CD8-positive, alpha-beta memory T cell (primary cell): ENCODE data around the gene C21orf58. TPM values are rescaled to one million over a fixed set of nuclear protein-coding genes. Genes with fewer than 3 reads are reported as not detected.

ENCODE experiments used
- CTCF ChIA-PET: fragments of 350-600 bp; sonication (Branson Sonifier 250); formaldehyde crosslinking; loops from one replicate; lab custom pipeline; 2021; ENCODE audit warnings: antibody characterized with exemption; lab: Charles Lee
- POLR2A ChIA-PET: fragments of 350-600 bp; sonication (Branson Sonifier 250); formaldehyde crosslinking; loops from one replicate; lab custom pipeline; 2021; ENCODE audit warnings: antibody characterized with exemption; lab: Charles Lee
- DNase-seq, 5 donors: peaks; one replicate each; pipeline versions ENCODE4 v3.0.0 to v3.0.0-alpha.2; 2020 to 2022; ENCODE audit warnings: mixed read lengths in 1 of 5
- H3K27ac ChIP-seq: one replicate; pipeline ENCODE4 v1.7.0; 2013; ENCODE audit warnings: low read depth, mild to moderate bottlenecking, low read length, moderate library complexity
- H3K27me3 ChIP-seq: 2 replicates; pipeline ENCODE4 v1.7.0; 2013; ENCODE audit warnings: low read length, mild to moderate bottlenecking; ENCODE audit not compliant: insufficient read depth, poor library complexity, severe bottlenecking
- H3K36me3 ChIP-seq: 2 replicates; pipeline ENCODE4 v1.7.0; 2013; ENCODE audit warnings: mild to moderate bottlenecking, low read length, moderate library complexity; ENCODE audit not compliant: insufficient read depth
- H3K4me1 ChIP-seq: 2 replicates; pipeline ENCODE4 v1.7.0; 2013; ENCODE audit warnings: mild to moderate bottlenecking, low read length, moderate library complexity; ENCODE audit not compliant: insufficient read depth
- H3K4me3 ChIP-seq: 2 replicates; pipeline ENCODE4 v1.7.0; 2013; ENCODE audit warnings: mild to moderate bottlenecking, low read length
- H3K9me3 ChIP-seq: 2 replicates; pipeline ENCODE4 v1.7.0; 2013; ENCODE audit warnings: mild to moderate bottlenecking, low read length
- H3K27ac Mint-ChIP-seq, 8 donors: one replicate each; pipeline ENCODE4 v1.8.0; 2020 to 2021; ENCODE audit warnings: mixed read lengths in 8 of 8, mild to moderate bottlenecking in 6 of 8, inconsistent platforms in 3 of 8, moderate library complexity in 3 of 8
- H3K27me3 Mint-ChIP-seq, 2 donors: one replicate each; pipeline ENCODE4 v1.8.0; 2020 to 2021; ENCODE audit warnings: mixed read lengths in 2 of 2, mild to moderate bottlenecking in 1 of 2, moderate library complexity in 1 of 2
- H3K36me3 Mint-ChIP-seq, 3 donors: one replicate each; pipeline ENCODE4 v1.8.0; 2020 to 2021; ENCODE audit warnings: mixed read lengths in 3 of 3, inconsistent platforms in 1 of 3, mild to moderate bottlenecking in 1 of 3
- H3K4me1 Mint-ChIP-seq, 3 donors: one replicate each; pipeline ENCODE4 v1.8.0; 2020 to 2021; ENCODE audit warnings: mixed read lengths in 3 of 3, inconsistent platforms in 1 of 3, mild to moderate bottlenecking in 1 of 3
- H3K4me3 Mint-ChIP-seq, 7 donors: one replicate each; pipeline ENCODE4 v1.8.0; 2020 to 2021; ENCODE audit warnings: mixed read lengths in 7 of 7, mild to moderate bottlenecking in 6 of 7, moderate library complexity in 4 of 7, inconsistent platforms in 2 of 7
- H3K9me3 Mint-ChIP-seq, 5 donors: one replicate each; pipeline ENCODE4 v1.8.0; 2020 to 2022; ENCODE audit warnings: mixed read lengths in 5 of 5, mild to moderate bottlenecking in 3 of 5, moderate library complexity in 2 of 5, inconsistent platforms in 1 of 5
- polyA plus RNA-seq: library from polyadenylated mRNA; unstranded; fragments of 300-500 nt; fragmentation: Illumina TruSeq; gene quantifications from one replicate; pipeline ENCODE4 v1.2.3, GENCODE V29; 2021
- total RNA-seq, 2 experiments: library from RNA; stranded (reverse); gene quantifications; one replicate each; pipeline ENCODE4 v1.2.3, GENCODE V29; 2021

C21orf58 gene
- total and polyA plus RNA-seq, 3 experiments from 2014 or later: 0.62 to 14.5 (median 13.4) TPM

- Mint-ChIP-seq H3K27me3 (no peaks in the 10 kb centered on the region), H3K4me1 (peaks cover 7 to 14% (median 12%) of the 10 kb centered on the region in 3 donors), H3K36me3 (peaks cover 3 to 82% (median 17%) of the 10 kb centered on the region in 3 donors), H3K4me3 (no peak overlapping the region), H3K27ac (no peak overlapping the region), H3K9me3 (no peaks in the 10 kb centered on the region)
- Histone ChIP-seq H3K27me3 (no peaks in the 10 kb centered on the region), H3K27ac (no peak overlapping the region), H3K36me3 (peaks cover 30% of the 10 kb centered on the region), H3K4me3 (no peak overlapping the region), H3K9me3 (no peaks in the 10 kb centered on the region), H3K4me1 (no peaks in the 10 kb centered on the region)
- ChIA-PET CTCF (no interaction called here), POLR2A (no interaction called here)
- DNase-seq: no peak
These were observed 22.2 kb upstream of the C21orf58 start for GRCh38 chr21:46345861-46346260.

GRCh38 chr21:46344219-46344915, 20.7 kb upstream of the C21orf58 start:
- POLR2A ChIA-PET: no interaction called here
- Histone ChIP-seq H3K4me1 (no peaks in the 10 kb centered on the region), H3K36me3 (peaks cover 16% of the 10 kb centered on the region), H3K27me3 (no peaks in the 10 kb centered on the region), H3K27ac (no peak overlapping the region), H3K9me3 (no peaks in the 10 kb centered on the region), H3K4me3 (no peak overlapping the region)
- H3K27me3 Mint-ChIP-seq: no peaks in the 10 kb centered on the region
- CTCF ChIA-PET: no interaction called here
- H3K4me1 Mint-ChIP-seq: peaks cover 12 to 24% (median 14%) of the 10 kb centered on the region in 3 donors
- DNase-seq: no peak
- no peak overlapping the region for H3K4me3 Mint-ChIP-seq
- no peaks in the 10 kb centered on the region for H3K9me3 Mint-ChIP-seq
- H3K27ac Mint-ChIP-seq: no peak overlapping the region
- peaks cover 8 to 80% (median 14%) of the 10 kb centered on the region in 3 donors for H3K36me3 Mint-ChIP-seq

GRCh38 chr21:46340998-46341397, 17.3 kb upstream of the C21orf58 start:
- no peak overlapping the region for H3K27ac ChIP-seq
- POLR2A ChIA-PET: no interaction called here
- peaks cover 12 to 27% (median 16%) of the 10 kb centered on the region in 3 donors for H3K4me1 Mint-ChIP-seq
- H3K9me3 Mint-ChIP-seq: no peaks in the 10 kb centered on the region
- no peak overlapping the region for H3K4me3 Mint-ChIP-seq
- H3K36me3 Mint-ChIP-seq: peaks cover 9 to 74% (median 23%) of the 10 kb centered on the region in 3 donors
- no peaks in the 10 kb centered on the region for H3K9me3 ChIP-seq
- no peak for DNase-seq
- H3K27me3 ChIP-seq: no peaks in the 10 kb centered on the region
- H3K27me3 Mint-ChIP-seq: no peaks in the 10 kb centered on the region
- peak overlapping the region in 2 of 8 donors; percentile 21 to 32 for H3K27ac Mint-ChIP-seq
- CTCF ChIA-PET: no interaction called here
- H3K4me3 ChIP-seq: no peak overlapping the region
- no peaks in the 10 kb centered on the region for H3K4me1 ChIP-seq
- H3K36me3 ChIP-seq: peaks cover 5% of the 10 kb centered on the region

- Histone ChIP-seq H3K36me3 (peaks cover 8% of the 10 kb centered on the region), H3K4me3 (no peak overlapping the region), H3K27ac (no peak overlapping the region), H3K27me3 (no peaks in the 10 kb centered on the region), H3K9me3 (no peaks in the 10 kb centered on the region), H3K4me1 (no peaks in the 10 kb centered on the region)
- H3K27ac Mint-ChIP-seq: peak overlapping the region in 2 of 8 donors; percentile 27 to 61
- H3K9me3 Mint-ChIP-seq: no peaks in the 10 kb centered on the region
- peaks cover 0 to 16% (median 11%) of the 10 kb centered on the region in 3 donors for H3K4me1 Mint-ChIP-seq
- no peak for DNase-seq
- POLR2A ChIA-PET: no interaction called here
- H3K27me3 Mint-ChIP-seq: no peaks in the 10 kb centered on the region
- no peak overlapping the region for H3K4me3 Mint-ChIP-seq
- CTCF ChIA-PET: no interaction called here
- peaks cover 9 to 70% (median 18%) of the 10 kb centered on the region in 3 donors for H3K36me3 Mint-ChIP-seq
These were observed 12.9 kb upstream of the C21orf58 start for GRCh38 chr21:46336603-46337002.

GRCh38 chr21:46334351-46335140, 10.9 kb upstream of the C21orf58 start:
- Histone ChIP-seq H3K4me1 (no peaks in the 10 kb centered on the region), H3K27me3 (no peaks in the 10 kb centered on the region), H3K4me3 (no peak overlapping the region), H3K27ac (no peak overlapping the region), H3K36me3 (peaks cover 8% of the 10 kb centered on the region), H3K9me3 (no peaks in the 10 kb centered on the region)
- no peak for DNase-seq
- Mint-ChIP-seq H3K36me3 (peaks cover 4 to 74% (median 14%) of the 10 kb centered on the region in 3 donors), H3K9me3 (no peaks in the 10 kb centered on the region), H3K4me1 (peaks cover 0 to 3% (median 1%) of the 10 kb centered on the region in 3 donors), H3K4me3 (no peak overlapping the region), H3K27ac (peak overlapping the region in 1 of 8 donors; percentile 51), H3K27me3 (no peaks in the 10 kb centered on the region)
- ChIA-PET CTCF (no interaction called here), POLR2A (no interaction called here)

- no peaks in the 10 kb centered on the region for H3K9me3 ChIP-seq
- H3K4me1 Mint-ChIP-seq: peaks cover 12 to 18% (median 15%) of the 10 kb centered on the region in 3 donors
- no peaks in the 10 kb centered on the region for H3K27me3 ChIP-seq
- ChIA-PET CTCF (no interaction called here), POLR2A (no interaction called here)
- peaks cover 15% of the 10 kb centered on the region for H3K36me3 ChIP-seq
- H3K4me3 ChIP-seq: no peak overlapping the region
- peaks cover 5% of the 10 kb centered on the region for H3K4me1 ChIP-seq
- H3K27ac ChIP-seq: no peak overlapping the region
- H3K36me3 Mint-ChIP-seq: peaks cover 0 to 62% (median 7%) of the 10 kb centered on the region in 3 donors
- DNase-seq: no peak
- H3K4me3 Mint-ChIP-seq: no peak overlapping the region
- no peaks in the 10 kb centered on the region for H3K27me3 Mint-ChIP-seq
- no peak overlapping the region for H3K27ac Mint-ChIP-seq
- H3K9me3 Mint-ChIP-seq: no peaks in the 10 kb centered on the region
These were observed 6.1 kb upstream of the C21orf58 start for GRCh38 chr21:46329796-46330195.

- Mint-ChIP-seq H3K4me3 (peak overlapping the region in 2 of 7 donors; percentile 34 to 51), H3K9me3 (peaks cover 0 to 2% (median 0%) of the 10 kb centered on the region in 5 donors), H3K36me3 (peaks cover 0 to 58% (median 7%) of the 10 kb centered on the region in 3 donors), H3K4me1 (peaks cover 13 to 19% (median 16%) of the 10 kb centered on the region in 3 donors), H3K27me3 (no peaks in the 10 kb centered on the region), H3K27ac (peak overlapping the region in 1 of 8 donors; percentile 62)
- ChIA-PET CTCF (no interaction called here), POLR2A (no interaction called here)
- Histone ChIP-seq H3K27me3 (no peaks in the 10 kb centered on the region), H3K4me1 (peaks cover 8% of the 10 kb centered on the region), H3K36me3 (peaks cover 8% of the 10 kb centered on the region), H3K4me3 (no peak overlapping the region), H3K9me3 (no peaks in the 10 kb centered on the region), H3K27ac (no peak overlapping the region)
- DNase-seq: no peak
These were observed 4.5 kb upstream of the C21orf58 start for GRCh38 chr21:46328151-46328550.

- H3K4me1 Mint-ChIP-seq: peaks cover 17 to 24% (median 21%) of the 10 kb centered on the region in 3 donors
- no peak overlapping the region for H3K27ac ChIP-seq
- peaks cover 8% of the 10 kb centered on the region for H3K36me3 ChIP-seq
- H3K27me3 ChIP-seq: no peaks in the 10 kb centered on the region
- H3K9me3 Mint-ChIP-seq: peaks cover 0 to 2% (median 0%) of the 10 kb centered on the region in 5 donors
- H3K27me3 Mint-ChIP-seq: no peaks in the 10 kb centered on the region
- H3K4me3 Mint-ChIP-seq: peak overlapping the region in 1 of 7 donors; percentile 34
- H3K4me1 ChIP-seq: peaks cover 12% of the 10 kb centered on the region
- H3K4me3 ChIP-seq: no peak overlapping the region
- CTCF ChIA-PET: no interaction called here
- peak overlapping the region in 1 of 8 donors; percentile 62 for H3K27ac Mint-ChIP-seq
- DNase-seq: no peak
- peaks cover 0 to 58% (median 7%) of the 10 kb centered on the region in 3 donors for H3K36me3 Mint-ChIP-seq
- no peaks in the 10 kb centered on the region for H3K9me3 ChIP-seq
- POLR2A ChIA-PET: no interaction called here
These were observed 4.0 kb upstream of the C21orf58 start for GRCh38 chr21:46327711-46328110.
